Measurements from ENCODE around the gene SOS2.

Gene SOS2

DNA sequence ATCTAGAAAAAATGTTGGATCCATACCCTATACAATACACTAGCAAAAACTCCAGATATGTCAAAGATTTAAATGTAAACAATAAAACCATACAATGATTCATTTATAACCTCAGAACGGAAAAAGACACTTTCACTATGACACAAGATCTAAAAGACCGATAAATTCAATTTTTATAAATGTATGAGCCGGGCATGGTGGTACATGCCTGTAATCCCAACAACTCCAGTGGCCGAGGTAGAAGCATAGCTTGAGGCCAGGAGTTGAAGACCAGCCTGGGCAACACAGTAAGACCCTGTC, 2.5 kb upstream of the SOS2 start:
- Mint-ChIP-seq H3K27ac (peak overlapping the region; percentile 79), H3K9me3 (peaks cover 13% of the 10 kb centered on the region), H3K36me3 (ENCODE audit: low read depth) (peaks cover 14% of the 10 kb centered on the region), H3K4me3 (peak overlapping the region; percentile 52), H3K27me3 (no peaks in the 10 kb centered on the region), H3K4me1 (ENCODE audit: low read depth) (peaks cover 40% of the 10 kb centered on the region)

DNA sequence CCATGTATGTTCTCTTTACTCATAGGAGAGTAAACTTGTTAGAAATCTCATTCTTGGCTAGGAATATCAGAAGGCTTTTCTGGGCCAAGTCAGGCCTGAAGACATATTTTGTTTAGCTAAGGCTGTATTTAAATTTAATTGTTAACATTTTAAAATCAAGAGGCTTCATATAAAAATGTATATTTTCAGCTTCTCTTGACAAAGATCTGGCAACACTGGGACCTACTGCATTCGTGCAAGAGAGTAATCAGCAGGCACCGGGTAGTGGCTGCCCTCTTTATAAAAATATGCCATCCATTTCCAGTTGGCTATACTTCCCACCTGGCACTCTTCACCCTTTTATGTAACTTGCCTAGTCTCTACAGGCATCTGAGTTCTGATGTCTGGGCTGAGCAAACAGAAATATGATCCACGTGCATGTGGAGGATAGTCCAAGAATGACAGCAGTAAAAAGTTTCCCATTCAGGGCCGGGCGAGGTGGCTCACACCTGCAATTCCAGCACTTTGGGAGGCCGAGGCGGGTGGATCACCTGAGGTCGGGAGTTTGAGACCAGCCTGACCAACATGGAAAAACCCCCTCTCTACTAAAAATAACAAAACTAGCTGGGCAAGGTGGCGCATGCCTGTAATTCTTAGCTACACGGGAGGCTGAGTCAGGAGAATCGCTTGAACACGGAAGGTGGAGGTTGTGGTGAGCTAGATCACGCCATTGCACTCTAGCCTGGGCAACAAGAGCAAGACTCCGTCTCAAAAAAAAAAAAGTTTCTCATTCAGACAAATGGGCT, 2.0 kb upstream of the SOS2 start:
- no peaks in the 10 kb centered on the region for H3K27me3 Mint-ChIP-seq
- H3K9me3 Mint-ChIP-seq = peaks cover 13% of the 10 kb centered on the region
- peaks cover 20% of the 10 kb centered on the region for H3K36me3 Mint-ChIP-seq (ENCODE audit: low read depth)
- H3K4me1 Mint-ChIP-seq (ENCODE audit: low read depth) = peaks cover 45% of the 10 kb centered on the region
- H3K4me3 Mint-ChIP-seq = peak overlapping the region; percentile 52
- H3K27ac Mint-ChIP-seq = peak overlapping the region; percentile 79

DNA sequence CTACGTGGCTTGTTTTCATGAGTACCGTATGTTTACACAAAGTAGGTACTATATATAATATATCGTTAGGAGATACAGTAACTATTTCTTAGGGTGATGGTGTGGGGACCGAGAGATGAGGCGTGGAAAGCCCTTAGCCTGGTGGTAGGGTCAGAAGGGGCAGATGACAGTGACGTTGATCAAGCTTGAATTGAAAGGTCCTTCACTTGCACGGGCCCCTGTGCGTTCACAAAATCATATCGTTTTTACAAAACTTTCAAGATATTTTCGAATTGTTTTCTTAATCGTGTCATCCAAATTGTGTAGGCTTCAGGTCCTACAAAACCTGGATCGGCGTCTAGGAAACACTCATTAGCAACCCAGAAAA, 881 bp upstream of the SOS2 start:
- no peaks in the 10 kb centered on the region for H3K27me3 Mint-ChIP-seq
- peaks cover 13% of the 10 kb centered on the region for H3K9me3 Mint-ChIP-seq
- H3K27ac Mint-ChIP-seq = peak overlapping the region; percentile 68
- H3K4me3 Mint-ChIP-seq = peak overlapping the region; percentile 77
- peaks cover 46% of the 10 kb centered on the region for H3K4me1 Mint-ChIP-seq (ENCODE audit: low read depth)
- H3K36me3 Mint-ChIP-seq (ENCODE audit: low read depth) = peaks cover 17% of the 10 kb centered on the region

GRCh38 chr14:50230701-50231474, 490 bp downstream of the SOS2 start:
- Mint-ChIP-seq H3K36me3 (ENCODE audit: low read depth) (peaks cover 16% of the 10 kb centered on the region), H3K27me3 (no peaks in the 10 kb centered on the region), H3K4me1 (ENCODE audit: low read depth) (peaks cover 58% of the 10 kb centered on the region), H3K9me3 (peaks cover 13% of the 10 kb centered on the region), H3K4me3 (peak overlapping the region; percentile 95), H3K27ac (peak overlapping the region; percentile 94)

GRCh38 chr14:50230401-50230700, 1.0 kb downstream of the SOS2 start:
- H3K27ac Mint-ChIP-seq = peak overlapping the region; percentile 94
- peak overlapping the region; percentile 95 for H3K4me3 Mint-ChIP-seq
- peaks cover 7% of the 10 kb centered on the region for H3K9me3 Mint-ChIP-seq
- peaks cover 13% of the 10 kb centered on the region for H3K36me3 Mint-ChIP-seq (ENCODE audit: low read depth)
- H3K27me3 Mint-ChIP-seq = no peaks in the 10 kb centered on the region
- peaks cover 62% of the 10 kb centered on the region for H3K4me1 Mint-ChIP-seq (ENCODE audit: low read depth)

DNA sequence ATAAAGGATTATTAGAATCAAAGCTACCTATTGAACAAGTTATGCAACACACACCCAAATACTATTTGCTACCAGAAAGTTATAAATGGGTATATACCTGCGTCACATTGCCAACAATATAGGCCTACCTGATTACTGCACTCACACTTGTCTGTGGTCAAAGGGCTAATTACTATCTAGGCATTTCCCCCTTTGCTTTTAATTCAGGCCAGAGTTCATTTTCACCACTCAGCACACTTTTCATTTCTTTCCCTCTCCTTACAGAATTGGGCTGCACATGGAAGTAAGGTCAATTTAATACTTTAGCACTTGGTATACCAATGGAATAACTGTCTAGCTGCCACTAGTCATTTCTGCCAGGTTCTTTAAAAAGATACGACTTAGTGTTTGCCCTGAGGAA, 1.7 kb downstream of the SOS2 start:
- Mint-ChIP-seq H3K4me3 (peak overlapping the region; percentile 95), H3K27ac (no peak overlapping the region), H3K27me3 (no peaks in the 10 kb centered on the region), H3K36me3 (ENCODE audit: low read depth) (peaks cover 10% of the 10 kb centered on the region), H3K9me3 (peaks cover 4% of the 10 kb centered on the region), H3K4me1 (ENCODE audit: low read depth) (peaks cover 62% of the 10 kb centered on the region)

DNA sequence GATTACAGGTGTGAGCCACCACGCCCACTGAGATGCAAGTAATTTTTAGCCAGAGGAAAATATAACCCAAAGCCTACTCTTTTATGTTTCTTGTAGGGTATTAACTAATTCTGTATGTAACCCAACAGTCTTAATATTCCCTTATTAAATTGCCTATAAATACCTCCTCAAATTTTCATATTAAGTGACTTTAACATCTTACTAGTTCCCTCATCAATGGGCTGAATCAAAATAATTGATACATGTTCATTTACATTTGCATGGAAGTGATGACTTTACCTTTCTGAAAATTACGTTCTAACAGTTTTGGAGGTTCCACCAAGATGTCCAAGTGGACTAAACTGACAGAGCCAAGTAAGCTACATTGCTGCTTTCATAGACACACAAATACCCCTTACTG, 3.1 kb downstream of the SOS2 start:
- Mint-ChIP-seq H3K4me1 (ENCODE audit: low read depth) (peaks cover 54% of the 10 kb centered on the region), H3K4me3 (no peak overlapping the region), H3K36me3 (ENCODE audit: low read depth) (peaks cover 10% of the 10 kb centered on the region), H3K9me3 (no peaks in the 10 kb centered on the region), H3K27ac (no peak overlapping the region), H3K27me3 (no peaks in the 10 kb centered on the region)

DNA sequence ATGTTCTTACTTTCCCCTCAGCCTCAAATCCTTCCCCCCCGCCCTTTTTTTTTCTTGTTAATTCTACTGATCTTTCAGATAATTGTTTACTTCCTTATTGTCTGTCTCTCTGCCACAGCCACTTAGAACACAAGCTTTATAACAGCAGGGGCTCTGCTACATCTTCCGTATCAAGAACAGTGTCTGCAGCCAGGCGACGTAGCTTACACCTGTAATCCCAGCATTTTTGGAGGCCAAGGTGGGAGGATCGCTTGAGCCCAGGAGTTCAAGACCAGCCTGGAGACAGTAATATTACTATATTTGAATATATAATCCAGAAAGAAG, 5.4 kb downstream of the SOS2 start:
- H3K36me3 Mint-ChIP-seq (ENCODE audit: low read depth) = peaks cover 15% of the 10 kb centered on the region
- no peak overlapping the region for H3K27ac Mint-ChIP-seq
- no peak overlapping the region for H3K4me3 Mint-ChIP-seq
- H3K27me3 Mint-ChIP-seq = no peaks in the 10 kb centered on the region
- H3K9me3 Mint-ChIP-seq = no peaks in the 10 kb centered on the region
- H3K4me1 Mint-ChIP-seq (ENCODE audit: low read depth) = peaks cover 55% of the 10 kb centered on the region

GRCh38 chr14:50225067-50225973, 6.1 kb downstream of the SOS2 start:
- Mint-ChIP-seq H3K4me3 (no peak overlapping the region), H3K4me1 (ENCODE audit: low read depth) (peaks cover 50% of the 10 kb centered on the region), H3K36me3 (ENCODE audit: low read depth) (peaks cover 15% of the 10 kb centered on the region), H3K27ac (no peak overlapping the region), H3K9me3 (no peaks in the 10 kb centered on the region), H3K27me3 (no peaks in the 10 kb centered on the region)

- H3K36me3 Mint-ChIP-seq (ENCODE audit: low read depth) = peaks cover 5% of the 10 kb centered on the region
- H3K4me1 Mint-ChIP-seq (ENCODE audit: low read depth) = peaks cover 37% of the 10 kb centered on the region
- H3K27me3 Mint-ChIP-seq = no peaks in the 10 kb centered on the region
- H3K4me3 Mint-ChIP-seq = no peak overlapping the region
- H3K9me3 Mint-ChIP-seq = no peaks in the 10 kb centered on the region
- no peak overlapping the region for H3K27ac Mint-ChIP-seq
These were observed 9.2 kb downstream of the SOS2 start for GRCh38 chr14:50222055-50222613.

DNA sequence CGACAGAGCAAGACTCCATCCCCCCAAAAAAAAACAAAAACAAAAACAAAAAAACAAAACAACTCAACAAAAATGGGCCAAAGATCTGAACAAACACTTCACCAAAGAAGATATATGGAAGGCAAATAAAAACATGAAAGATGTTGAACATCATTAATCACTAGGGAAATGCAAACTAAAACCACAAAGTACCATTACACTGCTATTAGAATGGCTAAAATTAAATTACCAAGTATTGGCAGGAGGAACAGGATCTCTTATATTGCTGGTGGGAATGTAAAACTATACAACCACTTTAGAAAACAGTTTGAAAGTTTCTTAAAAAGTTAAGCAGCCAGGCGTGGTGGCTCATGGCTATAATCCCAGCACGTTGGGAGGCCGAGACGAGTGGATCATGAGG, 12.9 kb downstream of the SOS2 start:
- no peaks in the 10 kb centered on the region for H3K9me3 Mint-ChIP-seq
- peaks cover 5% of the 10 kb centered on the region for H3K36me3 Mint-ChIP-seq (ENCODE audit: low read depth)
- H3K27ac Mint-ChIP-seq = peak overlapping the region; percentile 36
- H3K4me3 Mint-ChIP-seq = no peak overlapping the region
- no peaks in the 10 kb centered on the region for H3K27me3 Mint-ChIP-seq
- peaks cover 31% of the 10 kb centered on the region for H3K4me1 Mint-ChIP-seq (ENCODE audit: low read depth)

DNA sequence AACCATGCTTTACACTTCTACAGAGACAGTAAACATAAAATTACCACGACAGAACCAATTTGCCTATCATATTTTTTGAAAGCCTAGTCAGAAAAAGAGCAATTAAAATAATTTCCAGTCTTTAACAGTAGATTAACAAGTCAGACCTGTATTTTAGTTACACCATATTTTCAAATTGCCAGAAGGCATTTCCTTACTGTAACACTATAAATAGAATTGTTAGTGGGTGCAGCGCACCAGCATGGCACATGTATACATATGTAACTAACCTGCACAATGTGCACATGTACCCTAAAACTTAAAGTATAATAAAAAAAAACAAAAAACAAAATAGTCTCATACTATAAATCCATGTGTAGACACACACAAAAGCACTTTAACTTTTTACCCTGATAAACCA, 16.0 kb downstream of the SOS2 start:
- H3K9me3 Mint-ChIP-seq = no peaks in the 10 kb centered on the region
- no peaks in the 10 kb centered on the region for H3K27me3 Mint-ChIP-seq
- peaks cover 21% of the 10 kb centered on the region for H3K4me1 Mint-ChIP-seq (ENCODE audit: low read depth)
- no peaks in the 10 kb centered on the region for H3K36me3 Mint-ChIP-seq (ENCODE audit: low read depth)
- H3K27ac Mint-ChIP-seq = no peak overlapping the region
- no peak overlapping the region for H3K4me3 Mint-ChIP-seq

- peaks cover 15% of the 10 kb centered on the region for H3K4me1 Mint-ChIP-seq (ENCODE audit: low read depth)
These were observed 17.6 kb downstream of the SOS2 start for GRCh38 chr14:50213795-50214194.

GRCh38 chr14:50212726-50213125, 18.7 kb downstream of the SOS2 start:
- Mint-ChIP-seq H3K27ac (no peak overlapping the region), H3K4me1 (ENCODE audit: low read depth) (peaks cover 15% of the 10 kb centered on the region), H3K9me3 (no peaks in the 10 kb centered on the region), H3K4me3 (no peak overlapping the region), H3K27me3 (no peaks in the 10 kb centered on the region), H3K36me3 (ENCODE audit: low read depth) (no peaks in the 10 kb centered on the region)

More at GRCh38 chr14:50213795-50214194, 17.6 kb downstream of the SOS2 start:
- no peaks in the 10 kb centered on the region for H3K9me3 Mint-ChIP-seq
- H3K4me3 Mint-ChIP-seq = no peak overlapping the region
- no peak overlapping the region for H3K27ac Mint-ChIP-seq
- H3K36me3 Mint-ChIP-seq (ENCODE audit: low read depth) = no peaks in the 10 kb centered on the region
- H3K27me3 Mint-ChIP-seq = no peaks in the 10 kb centered on the region

DNA sequence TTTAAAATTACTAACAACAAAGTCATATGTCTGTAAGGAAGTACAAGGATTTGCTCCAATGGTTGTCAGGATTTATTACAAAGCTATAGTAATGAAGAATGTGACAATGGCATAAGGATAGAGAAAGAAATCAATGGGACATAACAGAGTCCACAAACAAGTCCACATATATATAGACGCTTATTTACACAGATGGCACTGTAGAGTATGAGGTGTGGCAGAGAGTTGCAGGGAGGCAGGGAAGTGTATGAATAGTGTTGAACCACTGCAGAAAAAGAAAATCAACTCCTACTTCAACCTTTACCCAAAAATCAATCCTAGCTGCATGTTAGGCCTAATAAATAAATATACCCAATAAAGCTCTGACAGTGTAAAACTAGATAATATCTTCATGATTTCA, 21.3 kb downstream of the SOS2 start:
- Mint-ChIP-seq H3K27ac (no peak overlapping the region), H3K9me3 (no peaks in the 10 kb centered on the region), H3K4me3 (no peak overlapping the region), H3K36me3 (ENCODE audit: low read depth) (peaks cover 4% of the 10 kb centered on the region), H3K27me3 (no peaks in the 10 kb centered on the region), H3K4me1 (ENCODE audit: low read depth) (peaks cover 10% of the 10 kb centered on the region)

Measured in stimulated activated naive CD8-positive, alpha-beta T cell treated with anti-CD3 and anti-CD28 coated beads, Interleukin-15, Interleukin-2, amounts not matched to agents 100 ng/mL and 50 ng/mL, for 24 hours (primary cell).